ENCODE measurements around the gene COL1A1. TPM values are rescaled to one million over a fixed set of nuclear protein-coding genes. Genes with fewer than 3 reads are reported as not detected.

COL1A1 gene
- polyA plus RNA-seq, 1 of the 3 experiments (the other 2 are of a cell fraction) = 1,461 TPM

DNA sequence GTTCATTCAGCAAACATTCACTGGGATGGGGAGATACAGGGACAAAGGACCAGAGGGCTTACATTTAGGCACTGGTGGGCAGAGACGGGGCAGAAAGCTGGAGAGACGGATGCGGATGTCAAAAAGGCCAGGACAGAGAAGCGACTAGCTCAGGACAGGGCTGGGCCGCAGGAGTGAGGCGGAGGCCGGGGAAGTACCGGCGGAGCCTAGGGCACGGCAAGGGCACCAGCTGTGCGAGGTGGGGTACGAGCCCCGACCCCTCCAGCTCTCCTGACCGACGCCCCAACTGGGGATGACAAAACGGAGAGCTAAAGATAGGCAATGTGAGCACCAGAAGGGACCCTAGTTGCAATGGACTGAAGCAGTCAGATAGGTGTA, 39.5 kb downstream of the COL1A1 start:
- Histone ChIP-seq H3K36me3 (replicated peaks in 1 of 2; ENCODE audit: control insufficient read depth in 1 of 2, insufficient read depth in 2 of 2, low read length in 1 of 2) (no peaks in the 10 kb centered on the region), H3F3A (replicated peaks; ENCODE audit: insufficient read depth) (peaks cover 16% of the 10 kb centered on the region), H2AFZ (ENCODE audit: low read depth) (peak overlapping the region; percentile 67; the same call in 1 of the 2 replicates), H3K79me2 (ENCODE audit: insufficient read depth) (no peaks in the 10 kb centered on the region), H3K27me3 (ENCODE audit: insufficient read depth) (no peaks in the 10 kb centered on the region), H3K9ac (no peak overlapping the region; the same call in 1 of the 2 replicates), H3K9me2 (no peaks in the 10 kb centered on the region), H4K20me1 (ENCODE audit: insufficient read depth) (no peaks in the 10 kb centered on the region), H3K27ac (ENCODE audit: low read depth in 2 of 2, low read length in 1 of 2) (peak overlapping the region in 1 of 2 experiments; percentile 72; a peak in 2 of 4 replicates), H3K9me3 (no peaks in the 10 kb centered on the region), H3K4me1 (ENCODE audit: control insufficient read depth in 1 of 2, insufficient read depth in 2 of 2, low read depth in 1 of 2, low read length in 1 of 2) (peaks cover 3 to 10% of the 10 kb centered on the region in 2 experiments; a peak in 1 of 4 replicates), H3K4me3 (ENCODE audit: low read depth in 2 of 2, low read length in 1 of 2) (0 out of 4 replicates have a peak overlapping the region, but pooled peaks of 1 of the 2 experiments have one; percentile 60), H3K4me2 (peak overlapping the region; percentile 93)
- ChIA-PET CTCF (interaction anchor here (0.6 to 2.8 kb wide), 57 partner anchors 8 to 379 kb away, joined by 3 to 148 read pairs (median 6); partner anchors contain the start of genes COL1A1, PDK2, PPP1R9B and SAMD14), POLR2A (interaction anchor here (0.6 to 2.7 kb wide), 12 partner anchors 10 to 185 kb away, joined by 3 to 30 read pairs (median 4); partner anchors contain the start of gene PDK2)
- no peak for DNase-seq
- TF ChIP-seq TAF1 (IDR thresholded peaks at IDR 0.05; ENCODE audit: borderline replicate concordance, low read depth, low read length) = no peak
- 74% methylated on average over 16 of the region's 16 CpGs for WGBS (ENCODE audit: low lambda C conversion rate)

DNA sequence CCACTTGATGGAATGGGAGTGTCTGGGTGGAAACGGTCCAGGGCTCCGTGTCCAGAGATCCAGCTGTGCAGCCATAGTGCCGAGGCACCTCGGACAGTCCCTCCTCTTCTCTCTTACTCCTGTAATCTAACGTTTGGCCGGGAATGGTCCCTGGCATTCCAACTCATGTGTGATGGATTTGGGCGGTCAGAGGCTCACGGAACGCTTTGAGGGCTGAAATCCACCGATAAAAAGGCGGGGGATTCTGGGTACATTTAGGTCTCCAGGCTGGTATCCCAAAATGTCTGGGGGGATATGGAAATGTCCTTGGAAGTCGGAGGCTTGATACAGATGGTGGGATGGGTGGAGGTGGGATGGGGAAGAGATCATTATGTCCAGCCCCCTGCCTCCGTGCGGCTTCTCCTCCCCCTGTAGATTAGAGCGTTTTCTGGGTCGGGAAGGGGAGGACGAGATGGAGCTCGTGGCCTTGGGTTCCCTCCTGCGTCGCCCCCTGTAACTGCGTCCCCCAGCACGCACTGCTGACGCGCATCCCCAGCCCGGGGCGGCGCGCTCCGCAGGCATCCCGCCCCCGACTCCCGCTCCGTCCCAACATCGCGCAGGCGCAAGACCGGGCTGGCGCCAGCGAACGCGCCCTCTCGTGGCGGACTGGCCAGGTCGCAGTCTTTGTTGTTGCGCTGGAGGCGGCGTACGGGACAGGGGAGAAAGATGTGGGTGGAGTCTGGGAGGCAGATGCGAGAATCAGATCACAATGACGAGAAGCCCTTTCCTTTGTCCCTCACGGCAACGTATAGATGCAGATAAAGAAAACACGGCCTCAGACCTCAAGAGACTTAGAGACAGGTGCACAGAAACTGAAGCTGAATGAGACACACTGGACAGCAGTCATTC, 40.2 kb downstream of the COL1A1 start:
- Histone ChIP-seq H3K4me3 (ENCODE audit: low read depth in 2 of 2, low read length in 1 of 2) (peak overlapping the region; percentile 60 to 72), H3F3A (replicated peaks; ENCODE audit: insufficient read depth) (peaks cover 16% of the 10 kb centered on the region), H3K4me2 (peak overlapping the region; percentile 93), H3K9me2 (no peaks in the 10 kb centered on the region), H3K4me1 (ENCODE audit: control insufficient read depth in 1 of 2, insufficient read depth in 2 of 2, low read depth in 1 of 2, low read length in 1 of 2) (peaks cover 3 to 10% of the 10 kb centered on the region in 2 experiments; a peak in 1 of 4 replicates), H3K79me2 (ENCODE audit: insufficient read depth) (no peaks in the 10 kb centered on the region), H2AFZ (ENCODE audit: low read depth) (peak overlapping the region; percentile 91), H3K27ac (ENCODE audit: low read depth in 2 of 2, low read length in 1 of 2) (peak overlapping the region; percentile 3 to 91; a peak in 3 of 4 replicates), H3K27me3 (ENCODE audit: insufficient read depth) (no peaks in the 10 kb centered on the region), H3K9me3 (no peaks in the 10 kb centered on the region), H4K20me1 (ENCODE audit: insufficient read depth) (no peaks in the 10 kb centered on the region), H3K36me3 (replicated peaks in 1 of 2; ENCODE audit: control insufficient read depth in 1 of 2, insufficient read depth in 2 of 2, low read length in 1 of 2) (no peaks in the 10 kb centered on the region), H3K9ac (peak overlapping the region; percentile 63)
- under 1% methylated on average over 27 of the region's 53 CpGs for WGBS (ENCODE audit: low lambda C conversion rate)
- CTCF ChIA-PET = interaction anchor here (0.6 to 2.8 kb wide), 64 partner anchors 9 to 380 kb away, joined by 3 to 148 read pairs (median 5); partner anchors contain the start of genes COL1A1, PDK2, PPP1R9B and SAMD14
- POLR2A ChIA-PET = interaction anchor here (0.6 to 2.7 kb wide), 17 partner anchors 9 to 185 kb away, joined by 3 to 30 read pairs (median 4); partner anchors contain the start of genes PDK2 and SAMD14
- peak; percentile 100 for DNase-seq
- TF ChIP-seq RCOR1 (IDR thresholded peaks at IDR 0.05; ENCODE audit: low read length) (peak; percentile 67), RAD21 (IDR thresholded peaks at IDR 0.05; ENCODE audit: low read length) (peak; percentile 72), RXRA (IDR thresholded peaks at IDR 0.05; ENCODE audit: borderline replicate concordance, low read depth) (no peak), NRF1 (IDR thresholded peaks at IDR 0.05; ENCODE audit: low read depth, low read length) (peak; percentile 95), EZH2phosphoT487 (IDR thresholded peaks at IDR 0.05; ENCODE audit: borderline replicate concordance, low read depth) (no peak), YY1 (IDR thresholded peaks at IDR 0.05; ENCODE audit: low read depth) (no peak), ZBTB33 (IDR thresholded peaks at IDR 0.05; ENCODE audit: borderline replicate concordance, low read depth) (no peak), SMC3 (IDR thresholded peaks at IDR 0.05; ENCODE audit: low read depth, low read length) (peak; percentile 99), TAF1 (IDR thresholded peaks at IDR 0.05; ENCODE audit: borderline replicate concordance, low read depth, low read length) (peak; percentile 56), FOXJ3 (CRISPR knock-in tag; IDR thresholded peaks at IDR 0.05) (peak; percentile 45; the same call in 1 of the 2 replicates), CHD2 (IDR thresholded peaks at IDR 0.05; ENCODE audit: low read length, partially characterized antibody) (peak; percentile 76), NFIC (IDR thresholded peaks at IDR 0.05; ENCODE audit: borderline replicate concordance) (no peak), JUND (IDR thresholded peaks at IDR 0.05) (no peak), FOXM1 (IDR thresholded peaks at IDR 0.05; ENCODE audit: low read depth) (no peak), MXI1 (IDR thresholded peaks at IDR 0.05; ENCODE audit: low read depth, low read length) (peak; percentile 90), MAX (IDR thresholded peaks at IDR 0.05; ENCODE audit: low read depth) (peak; percentile 89), RFX5 (IDR thresholded peaks at IDR 0.05; ENCODE audit: low read length) (peak; percentile 60; the same call in 1 of the 2 replicates), EP300 (IDR thresholded peaks at IDR 0.05; ENCODE audit: borderline replicate concordance in 1 of 2, low read depth in 1 of 2, low read length in 1 of 2) (peak in 1 of 2 experiments; percentile 44; a peak in 1 of 4 replicates)
- TF ChIP-seq, protein P1, sequence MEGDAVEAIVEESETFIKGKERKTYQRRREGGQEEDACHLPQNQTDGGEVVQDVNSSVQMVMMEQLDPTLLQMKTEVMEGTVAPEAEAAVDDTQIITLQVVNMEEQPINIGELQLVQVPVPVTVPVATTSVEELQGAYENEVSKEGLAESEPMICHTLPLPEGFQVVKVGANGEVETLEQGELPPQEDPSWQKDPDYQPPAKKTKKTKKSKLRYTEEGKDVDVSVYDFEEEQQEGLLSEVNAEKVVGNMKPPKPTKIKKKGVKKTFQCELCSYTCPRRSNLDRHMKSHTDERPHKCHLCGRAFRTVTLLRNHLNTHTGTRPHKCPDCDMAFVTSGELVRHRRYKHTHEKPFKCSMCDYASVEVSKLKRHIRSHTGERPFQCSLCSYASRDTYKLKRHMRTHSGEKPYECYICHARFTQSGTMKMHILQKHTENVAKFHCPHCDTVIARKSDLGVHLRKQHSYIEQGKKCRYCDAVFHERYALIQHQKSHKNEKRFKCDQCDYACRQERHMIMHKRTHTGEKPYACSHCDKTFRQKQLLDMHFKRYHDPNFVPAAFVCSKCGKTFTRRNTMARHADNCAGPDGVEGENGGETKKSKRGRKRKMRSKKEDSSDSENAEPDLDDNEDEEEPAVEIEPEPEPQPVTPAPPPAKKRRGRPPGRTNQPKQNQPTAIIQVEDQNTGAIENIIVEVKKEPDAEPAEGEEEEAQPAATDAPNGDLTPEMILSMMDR (IDR thresholded peaks at IDR 0.05) = peak; percentile 97
- TF ChIP-seq, protein P2, sequence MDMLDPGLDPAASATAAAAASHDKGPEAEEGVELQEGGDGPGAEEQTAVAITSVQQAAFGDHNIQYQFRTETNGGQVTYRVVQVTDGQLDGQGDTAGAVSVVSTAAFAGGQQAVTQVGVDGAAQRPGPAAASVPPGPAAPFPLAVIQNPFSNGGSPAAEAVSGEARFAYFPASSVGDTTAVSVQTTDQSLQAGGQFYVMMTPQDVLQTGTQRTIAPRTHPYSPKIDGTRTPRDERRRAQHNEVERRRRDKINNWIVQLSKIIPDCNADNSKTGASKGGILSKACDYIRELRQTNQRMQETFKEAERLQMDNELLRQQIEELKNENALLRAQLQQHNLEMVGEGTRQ (IDR thresholded peaks at IDR 0.05; ENCODE audit: borderline replicate concordance, low read depth, low read length) = no peak
